ENCODE data around the gene MAML3.

DNA sequence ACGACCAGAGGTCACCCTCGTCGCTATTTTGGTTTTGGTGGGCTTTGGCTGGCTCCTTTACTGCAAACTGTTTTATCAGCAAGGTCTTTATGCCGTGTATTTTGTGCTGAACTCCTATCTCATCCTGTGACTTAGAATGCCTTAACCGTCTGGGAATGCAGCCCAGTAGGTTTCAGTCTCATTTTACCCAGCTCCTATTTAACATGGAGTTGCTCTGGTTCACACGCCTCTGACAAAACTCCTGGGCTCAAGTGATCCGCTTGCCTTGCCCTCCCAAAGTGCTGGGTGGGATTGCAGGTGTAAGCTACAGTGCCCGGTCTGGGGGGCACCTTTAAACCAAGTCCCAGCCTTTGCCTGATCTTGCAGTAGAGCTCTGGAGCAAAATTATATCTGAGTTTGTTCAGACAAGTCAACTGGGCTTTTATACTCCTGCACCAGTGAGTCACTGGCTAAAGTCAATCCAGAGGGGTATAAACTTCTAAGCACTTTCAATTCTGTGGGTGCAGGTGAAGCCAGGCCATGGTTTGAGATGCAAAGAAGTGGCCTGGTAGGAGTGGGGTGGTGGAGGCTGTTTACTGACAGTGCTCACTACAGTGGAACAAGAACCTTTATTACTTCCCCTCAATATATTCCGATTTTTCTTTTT is 438.1 kb downstream of the MAML3 start:
- no peak for TF ChIP-seq TAF1 (IDR thresholded peaks at IDR 0.05; ENCODE audit: low read depth)
- TF ChIP-seq CREB1 (IDR thresholded peaks at IDR 0.05; ENCODE audit: low read depth) = no peak
- no peak for TF ChIP-seq TCF12 (IDR thresholded peaks at IDR 0.05; ENCODE audit: low read depth)
- TF ChIP-seq, protein P1, sequence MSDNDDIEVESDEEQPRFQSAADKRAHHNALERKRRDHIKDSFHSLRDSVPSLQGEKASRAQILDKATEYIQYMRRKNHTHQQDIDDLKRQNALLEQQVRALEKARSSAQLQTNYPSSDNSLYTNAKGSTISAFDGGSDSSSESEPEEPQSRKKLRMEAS (IDR thresholded peaks at IDR 0.05) = no peak
- TF ChIP-seq TEAD4 (IDR thresholded peaks at IDR 0.05) = no peak
- TF ChIP-seq ZBTB7A (IDR thresholded peaks at IDR 0.05; ENCODE audit: low read depth) = no peak

Data from Ishikawa (cell line).